NCI-H524 treated with DMSO at 0.1 percent for 48 hours (cell line): Measurements from ENCODE around the gene GOLGA6L26.
"Not testable (repeated sequence)": the region's sequence is repeated elsewhere in the genome, so short reads cannot be mapped to it uniquely, and the experiment has no call there.

Source experiments
- DNase-seq: peaks from one replicate; lab custom pipeline; 2025; lab: John Stamatoyannopoulos, UW

Gene GOLGA6L26

GRCh38 chr15:23334096-23334495 is at the start of gene GOLGA6L26:
TSS of gene GOLGA6L26 (minus strand) at chr15:23334196. CDS start at chr15:23334135, 61 bp downstream.
- not testable (repeated sequence) for DNase-seq

GRCh38 chr15:23381192-23381591 is 47.2 kb upstream of the GOLGA6L26 start:
- DNase-seq, result not testable (repeated sequence)

GRCh38 chr15:23380700-23381099 is 46.7 kb upstream of the GOLGA6L26 start:
- not testable (repeated sequence) for DNase-seq

- not testable (repeated sequence) for DNase-seq
These were observed 45.0 kb upstream of the GOLGA6L26 start for GRCh38 chr15:23378946-23379345.

GRCh38 chr15:23374226-23374625 is 40.2 kb upstream of the GOLGA6L26 start:
- DNase-seq, result not testable (repeated sequence)

- DNase-seq, result not testable (repeated sequence)
These were observed 39.0 kb upstream of the GOLGA6L26 start for GRCh38 chr15:23372891-23373600.

GRCh38 chr15:23372284-23372683 is 38.3 kb upstream of the GOLGA6L26 start:
- no peak for DNase-seq

- not testable (repeated sequence) for DNase-seq
These were observed 37.9 kb upstream of the GOLGA6L26 start for GRCh38 chr15:23371868-23372267.

GRCh38 chr15:23371134-23371533 is 37.1 kb upstream of the GOLGA6L26 start:
- not testable (repeated sequence) for DNase-seq

GRCh38 chr15:23370578-23370977 is 36.6 kb upstream of the GOLGA6L26 start:
- no peak for DNase-seq

- not testable (repeated sequence) for DNase-seq
These were observed 30.3 kb upstream of the GOLGA6L26 start for GRCh38 chr15:23364261-23364660.

GRCh38 chr15:23362622-23363021 is 28.6 kb upstream of the GOLGA6L26 start:
- not testable (repeated sequence) for DNase-seq

- not testable (repeated sequence) for DNase-seq
These were observed 20.5 kb upstream of the GOLGA6L26 start, which contains the start of gene GOLGA8S for GRCh38 chr15:23354448-23354847. TSS of gene GOLGA8S (plus strand) at chr15:23354748. CDS start at chr15:23354810, 62 bp downstream.

GRCh38 chr15:23311233-23311632 is 22.8 kb downstream of the GOLGA6L26 start:
- not testable (repeated sequence) for DNase-seq

- DNase-seq, result not testable (repeated sequence)
These were observed 28.1 kb downstream of the GOLGA6L26 start for GRCh38 chr15:23305921-23306320.

- DNase-seq, result not testable (repeated sequence)
These were observed 29.2 kb downstream of the GOLGA6L26 start for GRCh38 chr15:23304805-23305204.

- not testable (repeated sequence) for DNase-seq
These were observed 29.7 kb downstream of the GOLGA6L26 start for GRCh38 chr15:23304267-23304666.

- not testable (repeated sequence) for DNase-seq
These were observed 30.3 kb downstream of the GOLGA6L26 start for GRCh38 chr15:23303654-23304053.

- not testable (repeated sequence) for DNase-seq
These were observed 30.8 kb downstream of the GOLGA6L26 start for GRCh38 chr15:23303246-23303645.
